LNCAP (cell line): ENCODE data around the gene TRUB2.

Source experiments
- TF ChIP-seq, protein P1 (sequence below): fragments of 450-650 bp; IDR thresholded peaks from 2 replicates; pipeline ENCODE4 v1.5.1; 2017; ENCODE audit warnings: mild to moderate bottlenecking

TRUB2 gene

DNA sequence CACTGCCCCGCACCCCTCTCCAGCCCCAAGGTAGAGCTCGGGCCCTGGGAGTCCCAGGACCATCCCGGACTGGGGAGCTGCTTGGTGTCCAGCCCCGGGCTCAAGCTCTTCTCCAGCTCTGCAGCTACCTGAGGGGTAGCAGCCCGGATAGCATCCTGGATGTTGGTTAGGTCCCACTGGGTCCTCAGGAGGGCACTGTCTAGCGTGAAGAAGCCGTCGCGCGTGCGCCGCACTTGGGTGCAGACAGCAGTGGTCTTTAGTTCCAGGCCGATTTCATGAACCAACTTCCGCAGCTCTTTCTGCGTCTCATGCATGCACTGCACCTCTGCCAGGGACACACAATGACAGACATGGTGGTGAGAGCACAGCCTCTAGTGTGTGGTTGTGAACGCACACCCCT, 12.7 kb downstream of the TRUB2 start:
- TF ChIP-seq, protein P1, sequence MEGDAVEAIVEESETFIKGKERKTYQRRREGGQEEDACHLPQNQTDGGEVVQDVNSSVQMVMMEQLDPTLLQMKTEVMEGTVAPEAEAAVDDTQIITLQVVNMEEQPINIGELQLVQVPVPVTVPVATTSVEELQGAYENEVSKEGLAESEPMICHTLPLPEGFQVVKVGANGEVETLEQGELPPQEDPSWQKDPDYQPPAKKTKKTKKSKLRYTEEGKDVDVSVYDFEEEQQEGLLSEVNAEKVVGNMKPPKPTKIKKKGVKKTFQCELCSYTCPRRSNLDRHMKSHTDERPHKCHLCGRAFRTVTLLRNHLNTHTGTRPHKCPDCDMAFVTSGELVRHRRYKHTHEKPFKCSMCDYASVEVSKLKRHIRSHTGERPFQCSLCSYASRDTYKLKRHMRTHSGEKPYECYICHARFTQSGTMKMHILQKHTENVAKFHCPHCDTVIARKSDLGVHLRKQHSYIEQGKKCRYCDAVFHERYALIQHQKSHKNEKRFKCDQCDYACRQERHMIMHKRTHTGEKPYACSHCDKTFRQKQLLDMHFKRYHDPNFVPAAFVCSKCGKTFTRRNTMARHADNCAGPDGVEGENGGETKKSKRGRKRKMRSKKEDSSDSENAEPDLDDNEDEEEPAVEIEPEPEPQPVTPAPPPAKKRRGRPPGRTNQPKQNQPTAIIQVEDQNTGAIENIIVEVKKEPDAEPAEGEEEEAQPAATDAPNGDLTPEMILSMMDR: no peak

GRCh38 chr9:128304971-128305288, 17.3 kb downstream of the TRUB2 start:
- TF ChIP-seq, protein P1: no peak

DNA sequence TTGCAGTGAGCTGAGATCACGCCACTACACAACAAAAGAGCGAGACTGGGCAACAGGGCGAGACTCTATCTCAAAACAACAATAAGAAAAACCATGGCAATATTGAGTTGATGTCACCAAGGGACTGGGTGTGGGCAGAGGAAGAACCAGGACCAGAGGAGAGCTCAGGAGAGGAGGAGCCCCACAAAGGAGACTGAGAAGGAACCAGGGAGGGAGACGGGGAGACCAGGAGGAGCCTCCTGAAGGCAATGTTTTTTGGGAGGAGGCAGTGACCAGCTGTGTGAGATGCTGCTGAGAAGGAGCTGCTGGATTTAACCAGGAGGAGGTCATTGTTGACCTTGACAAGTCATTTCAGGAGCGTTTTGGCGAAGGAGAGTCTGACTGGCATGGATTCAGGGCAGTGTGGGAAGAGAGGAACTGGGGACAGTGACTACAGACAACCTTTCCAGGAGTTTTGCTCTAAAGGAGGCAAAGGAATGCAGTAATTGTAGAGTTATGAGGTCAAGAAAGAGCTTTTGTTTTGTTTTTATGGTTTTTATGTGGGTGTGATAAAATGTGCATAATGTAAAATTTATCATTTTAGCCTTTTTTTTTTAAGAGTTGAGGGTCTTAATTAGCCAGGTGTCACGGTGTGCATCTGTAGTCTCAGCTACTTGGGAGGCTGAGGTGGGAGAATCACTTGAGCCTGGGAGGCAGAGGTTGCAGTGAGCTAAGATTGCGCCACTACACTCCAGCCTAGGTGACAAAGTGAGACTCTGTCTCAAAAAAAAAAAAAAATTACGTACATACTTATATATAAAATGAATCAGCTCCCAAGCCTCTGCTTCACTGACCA, 17.9 kb downstream of the TRUB2 start:
- TF ChIP-seq, protein P1: no peak

GRCh38 chr9:128298535-128299482, 23.4 kb downstream of the TRUB2 start:
- TF ChIP-seq, protein P1: no peak

DNA sequence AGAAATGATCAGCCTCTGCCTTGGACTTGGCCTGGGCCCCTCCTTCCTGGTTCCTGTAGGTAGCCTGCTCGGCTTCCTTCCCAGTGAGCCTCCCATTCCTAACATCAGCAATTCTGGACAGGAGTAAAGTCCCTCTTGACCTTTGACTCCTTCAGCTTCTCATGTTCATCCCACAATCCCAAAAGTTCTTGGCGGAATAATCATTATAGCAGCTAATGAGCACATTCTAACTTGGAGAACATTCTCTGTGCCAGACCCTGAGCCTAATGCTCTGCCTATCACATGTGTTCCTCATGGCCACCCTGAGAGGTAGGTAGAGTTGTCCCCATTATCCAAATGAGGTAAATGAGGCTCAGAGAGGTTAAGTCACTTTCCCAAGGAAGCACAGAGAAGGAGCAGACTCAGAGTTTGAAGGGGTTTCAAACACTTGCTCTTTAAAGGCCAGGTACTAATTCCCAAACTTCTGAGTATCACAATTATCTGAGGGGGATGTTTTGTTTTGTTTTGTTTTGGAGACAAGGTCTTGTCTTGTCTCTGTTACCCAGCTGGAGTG, 24.9 kb downstream of the TRUB2 start:
- TF ChIP-seq, protein P1: no peak

DNA sequence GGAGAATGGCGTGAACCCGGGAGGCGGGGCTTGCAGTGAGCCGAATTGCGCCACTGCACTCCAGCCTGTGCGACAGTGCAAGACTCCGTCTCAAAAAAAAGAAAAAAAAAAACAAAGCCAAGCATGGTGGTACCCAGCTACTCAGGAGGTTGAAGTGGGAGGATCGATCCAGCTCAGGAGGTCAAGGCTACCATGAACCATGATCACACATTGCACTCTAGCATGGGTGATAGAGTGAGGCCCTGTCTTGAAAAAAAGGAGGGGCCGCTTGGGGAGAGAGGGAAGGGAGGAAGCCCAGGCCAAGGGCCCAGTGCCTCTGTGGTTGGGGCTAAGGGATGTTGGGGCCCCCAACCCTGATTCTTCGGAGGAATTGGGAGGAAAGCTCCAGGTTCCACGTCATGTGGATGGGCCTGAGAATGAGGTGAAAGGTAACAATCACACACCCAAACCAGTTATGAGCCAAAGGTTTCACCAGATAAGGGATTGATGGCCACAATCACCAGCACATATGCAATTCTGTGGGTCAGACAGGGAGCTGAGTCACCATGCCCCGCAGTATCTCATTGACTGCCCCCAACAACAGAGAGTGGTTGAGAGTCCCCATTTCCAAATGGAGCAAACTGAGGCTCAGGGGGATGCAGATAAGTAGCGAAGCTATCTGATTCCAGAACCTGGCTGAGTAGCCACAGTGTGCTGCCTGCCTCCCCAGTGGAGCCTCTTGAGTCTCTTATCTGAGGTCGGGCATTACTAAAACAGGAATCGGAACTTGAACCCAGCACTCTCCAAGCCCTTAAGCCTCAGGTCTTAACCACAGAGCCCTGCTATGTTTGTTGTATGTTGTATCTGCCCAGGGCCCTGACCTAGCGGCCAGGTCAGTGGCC, 25.7 kb downstream of the TRUB2 start:
- TF ChIP-seq, protein P1: no peak

DNA sequence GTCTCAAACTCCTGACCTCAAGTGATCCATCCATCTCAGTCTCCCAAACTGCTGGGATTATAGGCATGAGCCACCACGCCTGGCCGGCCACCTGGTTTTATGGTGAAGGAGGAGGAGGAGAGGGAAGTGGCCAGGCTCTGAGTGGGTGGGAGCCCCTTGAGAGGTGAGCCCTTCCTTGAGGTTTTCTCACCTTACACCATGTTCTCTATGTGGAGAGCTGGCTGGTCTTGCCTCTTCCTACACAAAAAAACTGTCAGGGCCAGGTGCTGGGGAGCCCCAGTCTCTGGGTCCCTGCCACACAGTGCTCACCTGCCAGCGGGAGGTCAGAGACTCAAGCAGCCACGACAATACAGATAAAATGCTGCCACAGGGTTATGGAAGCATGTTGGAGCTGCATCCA, 28.1 kb downstream of the TRUB2 start:
- TF ChIP-seq, protein P1: no peak
